ENCODE data around the gene ATG10.
"Not testable (repeated sequence)": the region's sequence is repeated elsewhere in the genome, so short reads cannot be mapped to it uniquely, and the experiment has no call there.

Gene ATG10

DNA sequence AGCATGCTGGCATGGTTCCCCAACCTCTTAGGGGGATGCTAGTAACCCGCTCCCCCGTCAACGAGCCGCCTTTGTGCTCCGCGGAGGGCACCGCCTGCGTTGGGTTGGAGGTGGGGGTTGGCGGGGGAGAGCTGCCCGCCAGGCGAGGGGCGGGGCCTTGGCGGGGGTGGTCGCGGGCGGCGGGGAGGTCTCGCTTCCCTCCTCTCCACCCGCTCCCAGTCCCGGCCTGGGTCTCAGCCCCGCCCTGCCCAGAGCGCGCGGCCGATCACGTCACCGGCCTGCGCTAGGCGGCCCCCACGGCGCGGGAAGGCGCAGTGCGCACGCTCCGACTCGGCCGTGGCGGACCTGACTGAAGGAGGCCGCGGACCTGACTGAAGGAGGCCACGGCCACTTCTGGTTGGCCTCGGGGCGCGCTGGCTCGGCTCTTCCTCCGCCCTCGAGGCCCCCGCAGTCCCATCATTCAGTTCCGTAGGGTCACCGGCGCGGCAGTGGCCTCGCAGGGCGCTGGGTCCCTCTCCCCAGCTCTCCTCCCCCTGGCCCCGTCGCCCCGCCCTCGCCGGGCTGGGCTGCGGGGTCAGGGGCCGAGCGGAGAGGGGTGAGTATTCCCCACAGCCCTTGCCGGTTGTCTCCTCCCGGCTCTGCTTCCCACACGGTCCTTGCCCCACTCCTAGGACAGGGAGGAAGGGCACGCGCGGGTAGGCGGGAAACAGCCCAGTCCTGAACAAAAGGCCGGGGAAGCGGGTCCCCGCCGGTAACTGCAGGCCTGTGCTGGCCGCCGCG lies at the start of gene ATG10:
ATG10 (plus strand) TSS at position 312 of the 780 bp plus-strand sequence. CDS start 15,548 bp downstream, outside the sequence.
- H3K4me3 ChIP-seq (ENCODE audit: low read length) = peak within 1 kb of the TSS; percentile 80
- peaks cover 22% of the 10 kb centered on the region for H3K4me1 ChIP-seq (ENCODE audit: control insufficient read depth, low read depth, low read length)
- H3K27ac ChIP-seq (ENCODE audit: low read length) = peak within 1 kb of the TSS; percentile 96
- peak within 1 kb of the TSS; percentile 96 for H3K9ac ChIP-seq (ENCODE audit: low read length)
- H3K36me3 ChIP-seq (ENCODE audit: control insufficient read depth, low read depth, low read length) = no peaks in the 10 kb centered on the region
- no peaks in the 10 kb centered on the region for H3K9me3 ChIP-seq (ENCODE audit: control insufficient read depth, low read depth, low read length)
- no peaks in the 10 kb centered on the region for H3K27me3 ChIP-seq (ENCODE audit: control insufficient read depth, insufficient read depth, low read length)

- H3K27me3 ChIP-seq (ENCODE audit: control insufficient read depth, insufficient read depth, low read length) = no peaks in the 10 kb centered on the region
- H3K4me3 ChIP-seq (ENCODE audit: low read length) = no peak overlapping the region
- no peak overlapping the region for H3K9ac ChIP-seq (ENCODE audit: low read length)
- H3K27ac ChIP-seq (ENCODE audit: low read length) = no peak overlapping the region
- H3K4me1 ChIP-seq (ENCODE audit: control insufficient read depth, low read depth, low read length) = no peaks in the 10 kb centered on the region
- no peaks in the 10 kb centered on the region for H3K9me3 ChIP-seq (ENCODE audit: control insufficient read depth, low read depth, low read length)
- H3K36me3 ChIP-seq (ENCODE audit: control insufficient read depth, low read depth, low read length) = no peaks in the 10 kb centered on the region
Measured at GRCh38 chr5:81922854-81923279, 49.0 kb upstream of the ATG10 start.

GRCh38 chr5:81924442-81924841 lies 47.4 kb upstream of the ATG10 start:
- H3K36me3 ChIP-seq (ENCODE audit: control insufficient read depth, low read depth, low read length) = no peaks in the 10 kb centered on the region
- H3K9ac ChIP-seq (ENCODE audit: low read length) = no peak overlapping the region
- H3K27ac ChIP-seq (ENCODE audit: low read length) = no peak overlapping the region
- no peaks in the 10 kb centered on the region for H3K27me3 ChIP-seq (ENCODE audit: control insufficient read depth, insufficient read depth, low read length)
- H3K9me3 ChIP-seq (ENCODE audit: control insufficient read depth, low read depth, low read length) = no peaks in the 10 kb centered on the region
- H3K4me3 ChIP-seq (ENCODE audit: low read length) = no peak overlapping the region
- no peaks in the 10 kb centered on the region for H3K4me1 ChIP-seq (ENCODE audit: control insufficient read depth, low read depth, low read length)

- Histone ChIP-seq H3K27me3 (ENCODE audit: control insufficient read depth, insufficient read depth, low read length) (no peaks in the 10 kb centered on the region), H3K4me1 (ENCODE audit: control insufficient read depth, low read depth, low read length) (no peaks in the 10 kb centered on the region), H3K9me3 (ENCODE audit: control insufficient read depth, low read depth, low read length) (no peaks in the 10 kb centered on the region), H3K36me3 (ENCODE audit: control insufficient read depth, low read depth, low read length) (no peaks in the 10 kb centered on the region), H3K4me3 (ENCODE audit: low read length) (no peak overlapping the region), H3K9ac (ENCODE audit: low read length) (no peak overlapping the region), H3K27ac (ENCODE audit: low read length) (no peak overlapping the region)
Measured at GRCh38 chr5:81925009-81925408, 46.8 kb upstream of the ATG10 start.

DNA sequence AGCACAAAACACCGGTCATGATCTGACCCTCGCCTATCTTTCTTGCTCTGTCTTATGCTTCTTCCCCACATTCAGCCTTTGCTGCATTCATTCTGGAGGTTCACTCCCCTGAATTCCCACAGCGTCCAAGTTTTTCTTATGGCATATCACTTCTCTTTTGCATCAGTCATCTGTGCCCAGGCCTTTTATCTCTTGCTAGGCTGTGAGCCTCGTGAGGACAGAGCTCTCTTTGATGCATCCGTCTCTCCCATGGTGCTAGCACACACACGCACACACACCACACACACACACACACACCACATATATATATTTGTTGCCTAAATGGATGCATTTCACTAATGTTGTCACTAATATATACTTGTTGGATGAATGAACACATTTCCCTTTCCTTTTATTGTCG lies 45.8 kb upstream of the ATG10 start:
- no peak overlapping the region for H3K9ac ChIP-seq (ENCODE audit: low read length)

DNA sequence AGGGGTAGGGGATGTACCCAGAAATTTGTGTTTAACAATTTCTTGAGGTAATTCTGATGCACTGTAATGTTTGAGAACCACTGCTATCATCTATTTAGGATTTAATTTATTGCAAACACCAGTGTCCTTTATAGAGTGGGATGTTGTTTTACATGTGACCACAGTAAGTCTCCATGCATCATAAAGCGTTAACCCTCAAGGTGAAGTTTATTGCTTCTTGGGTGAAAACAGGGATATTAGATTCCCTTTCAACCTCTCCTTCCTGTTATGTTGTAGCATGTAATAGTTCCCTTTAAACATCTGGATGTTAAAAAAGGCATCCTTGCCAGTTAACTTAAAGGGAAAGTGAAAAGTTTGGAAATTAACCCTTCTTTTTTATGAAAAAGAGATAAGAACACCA lies 35.8 kb upstream of the ATG10 start:
- Histone ChIP-seq H3K36me3 (ENCODE audit: control insufficient read depth, low read depth, low read length) (no peaks in the 10 kb centered on the region), H3K9me3 (ENCODE audit: control insufficient read depth, low read depth, low read length) (no peaks in the 10 kb centered on the region), H3K27ac (ENCODE audit: low read length) (no peak overlapping the region), H3K9ac (ENCODE audit: low read length) (no peak overlapping the region), H3K4me1 (ENCODE audit: control insufficient read depth, low read depth, low read length) (no peaks in the 10 kb centered on the region), H3K27me3 (ENCODE audit: control insufficient read depth, insufficient read depth, low read length) (no peaks in the 10 kb centered on the region), H3K4me3 (ENCODE audit: low read length) (no peak overlapping the region)

More for the DNA sequence above, 45.8 kb upstream of the ATG10 start:
- Histone ChIP-seq H3K36me3 (ENCODE audit: control insufficient read depth, low read depth, low read length) (no peaks in the 10 kb centered on the region), H3K27me3 (ENCODE audit: control insufficient read depth, insufficient read depth, low read length) (no peaks in the 10 kb centered on the region), H3K27ac (ENCODE audit: low read length) (no peak overlapping the region), H3K4me3 (ENCODE audit: low read length) (no peak overlapping the region), H3K9me3 (ENCODE audit: control insufficient read depth, low read depth, low read length) (no peaks in the 10 kb centered on the region), H3K4me1 (ENCODE audit: control insufficient read depth, low read depth, low read length) (no peaks in the 10 kb centered on the region)

DNA sequence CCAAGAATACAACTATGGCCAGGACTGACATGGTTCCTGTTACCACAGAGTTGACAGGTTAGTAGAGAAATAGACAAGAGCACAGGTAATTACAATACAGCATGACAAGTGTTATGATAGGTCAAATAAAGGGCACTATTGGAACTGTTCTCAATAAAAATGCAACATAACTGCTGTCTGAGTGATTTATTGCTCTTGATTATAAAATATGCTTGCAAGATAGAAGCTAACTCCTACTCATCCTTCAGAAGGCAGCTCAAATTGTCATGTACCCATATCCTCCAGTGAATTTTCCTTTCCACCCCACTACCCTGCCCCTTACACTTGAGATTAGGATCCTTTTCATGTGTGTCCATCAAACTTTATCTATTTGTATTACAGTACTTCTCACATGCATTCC lies 35.1 kb upstream of the ATG10 start:
- no peaks in the 10 kb centered on the region for H3K27me3 ChIP-seq (ENCODE audit: control insufficient read depth, insufficient read depth, low read length)
- H3K4me1 ChIP-seq (ENCODE audit: control insufficient read depth, low read depth, low read length) = no peaks in the 10 kb centered on the region
- no peak overlapping the region for H3K9ac ChIP-seq (ENCODE audit: low read length)
- no peaks in the 10 kb centered on the region for H3K36me3 ChIP-seq (ENCODE audit: control insufficient read depth, low read depth, low read length)
- H3K27ac ChIP-seq (ENCODE audit: low read length) = no peak overlapping the region
- H3K4me3 ChIP-seq (ENCODE audit: low read length) = no peak overlapping the region
- H3K9me3 ChIP-seq (ENCODE audit: control insufficient read depth, low read depth, low read length) = no peaks in the 10 kb centered on the region

- H3K27me3 ChIP-seq (ENCODE audit: control insufficient read depth, insufficient read depth, low read length) = no peaks in the 10 kb centered on the region
- H3K36me3 ChIP-seq (ENCODE audit: control insufficient read depth, low read depth, low read length) = no peaks in the 10 kb centered on the region
- H3K4me1 ChIP-seq (ENCODE audit: control insufficient read depth, low read depth, low read length) = no peaks in the 10 kb centered on the region
Measured at GRCh38 chr5:81942746-81943145, 29.1 kb upstream of the ATG10 start.

DNA sequence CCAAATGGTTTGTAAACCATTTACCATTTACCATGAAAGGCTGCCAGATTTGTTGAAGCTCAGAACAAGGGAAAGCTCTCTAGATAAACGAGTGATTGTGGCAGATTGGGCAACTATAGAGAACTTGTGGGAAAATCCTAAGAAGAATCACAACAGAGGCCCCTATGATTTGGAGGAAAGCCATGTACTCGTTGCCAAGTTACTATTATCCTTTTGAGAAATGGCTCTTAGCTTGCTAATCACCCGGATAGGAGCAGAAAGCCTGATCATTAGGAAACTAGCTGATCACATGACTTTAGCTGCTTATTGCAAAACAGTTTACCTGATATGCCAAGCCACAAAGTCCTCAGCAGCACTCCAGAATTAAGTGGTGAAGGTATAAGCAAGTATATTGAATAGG lies 23.5 kb upstream of the ATG10 start:
- H3K27me3 ChIP-seq (ENCODE audit: control insufficient read depth, insufficient read depth, low read length) = no peaks in the 10 kb centered on the region
- no peaks in the 10 kb centered on the region for H3K9me3 ChIP-seq (ENCODE audit: control insufficient read depth, low read depth, low read length)
- H3K27ac ChIP-seq (ENCODE audit: low read length) = no peak overlapping the region
- H3K9ac ChIP-seq (ENCODE audit: low read length) = no peak overlapping the region
- no peak overlapping the region for H3K4me3 ChIP-seq (ENCODE audit: low read length)
- peaks cover 9% of the 10 kb centered on the region for H3K4me1 ChIP-seq (ENCODE audit: control insufficient read depth, low read depth, low read length)
- H3K36me3 ChIP-seq (ENCODE audit: control insufficient read depth, low read depth, low read length) = no peaks in the 10 kb centered on the region

More at GRCh38 chr5:81942746-81943145, 29.1 kb upstream of the ATG10 start:
- Histone ChIP-seq H3K9ac (ENCODE audit: low read length) (no peak overlapping the region), H3K4me3 (ENCODE audit: low read length) (no peak overlapping the region), H3K9me3 (ENCODE audit: control insufficient read depth, low read depth, low read length) (peaks cover 13% of the 10 kb centered on the region), H3K27ac (ENCODE audit: low read length) (no peak overlapping the region)

DNA sequence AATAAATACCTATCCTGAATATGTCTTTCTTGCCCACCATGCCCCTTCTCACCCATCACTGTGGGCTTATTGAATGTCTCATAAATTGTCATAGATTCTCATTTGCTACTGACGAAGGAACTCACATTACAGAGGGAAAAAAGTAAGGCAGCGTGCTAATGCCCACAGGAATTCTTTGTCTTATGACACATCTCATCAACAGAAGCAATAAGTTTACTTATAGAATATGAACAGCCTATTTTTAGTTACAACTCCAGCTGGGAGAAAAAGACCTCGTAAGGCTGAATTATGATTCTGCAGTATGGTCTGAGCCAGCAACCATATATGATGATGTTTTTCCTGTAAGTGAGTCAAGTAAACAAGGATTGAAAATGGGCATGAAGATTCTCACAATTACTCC lies 22.4 kb upstream of the ATG10 start:
- H3K27me3 ChIP-seq (ENCODE audit: control insufficient read depth, insufficient read depth, low read length) = no peaks in the 10 kb centered on the region
- H3K27ac ChIP-seq (ENCODE audit: low read length) = no peak overlapping the region
- H3K4me3 ChIP-seq (ENCODE audit: low read length) = no peak overlapping the region
- no peaks in the 10 kb centered on the region for H3K36me3 ChIP-seq (ENCODE audit: control insufficient read depth, low read depth, low read length)
- H3K9me3 ChIP-seq (ENCODE audit: control insufficient read depth, low read depth, low read length) = no peaks in the 10 kb centered on the region
- peaks cover 9% of the 10 kb centered on the region for H3K4me1 ChIP-seq (ENCODE audit: control insufficient read depth, low read depth, low read length)
- H3K9ac ChIP-seq (ENCODE audit: low read length) = no peak overlapping the region

GRCh38 chr5:81950996-81951395 lies 20.8 kb upstream of the ATG10 start:
- no peaks in the 10 kb centered on the region for H3K36me3 ChIP-seq (ENCODE audit: control insufficient read depth, low read depth, low read length)
- no peak overlapping the region for H3K27ac ChIP-seq (ENCODE audit: low read length)
- no peak overlapping the region for H3K4me3 ChIP-seq (ENCODE audit: low read length)
- no peak overlapping the region for H3K9ac ChIP-seq (ENCODE audit: low read length)
- H3K4me1 ChIP-seq (ENCODE audit: control insufficient read depth, low read depth, low read length) = peaks cover 9% of the 10 kb centered on the region
- H3K9me3 ChIP-seq (ENCODE audit: control insufficient read depth, low read depth, low read length) = no peaks in the 10 kb centered on the region
- no peaks in the 10 kb centered on the region for H3K27me3 ChIP-seq (ENCODE audit: control insufficient read depth, insufficient read depth, low read length)

DNA sequence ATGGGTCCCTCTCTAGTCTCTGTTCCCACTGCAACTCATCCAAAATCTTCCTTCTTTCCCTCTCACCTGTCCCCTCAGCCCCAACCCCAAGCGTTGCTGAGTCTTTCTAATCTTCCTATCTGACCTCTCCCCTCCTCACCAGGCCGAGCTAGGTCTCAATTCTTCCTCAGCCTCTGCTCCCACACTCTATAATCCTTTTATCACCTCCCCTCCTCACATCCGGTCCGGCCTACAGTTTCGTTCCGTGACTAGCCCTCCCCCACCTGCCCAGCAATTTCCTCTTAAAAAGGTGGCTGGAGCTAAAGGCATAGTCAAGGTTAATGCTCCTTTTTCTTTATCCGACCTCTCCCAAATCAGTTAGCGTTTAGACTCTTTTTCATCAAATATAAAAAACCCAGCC lies 17.0 kb upstream of the ATG10 start:
- not testable (repeated sequence) for H3K27ac ChIP-seq (ENCODE audit: low read length); H3K4me1 ChIP-seq (ENCODE audit: control insufficient read depth, low read depth, low read length); H3K9ac ChIP-seq (ENCODE audit: low read length); H3K4me3 ChIP-seq (ENCODE audit: low read length); H3K27me3 ChIP-seq (ENCODE audit: control insufficient read depth, insufficient read depth, low read length); H3K36me3 ChIP-seq (ENCODE audit: control insufficient read depth, low read depth, low read length); H3K9me3 ChIP-seq (ENCODE audit: control insufficient read depth, low read depth, low read length)

All from iPS-18a (cell line).